HG03139 (cell line): ENCODE measurements around the gene VANGL2.

Experiments used
- ATAC-seq: cut with Tn5 transposase; IDR thresholded peaks from one replicate; pipeline ENCODE4 v1.9.1; 2021; ENCODE audit not compliant: unreplicated experiment

Gene VANGL2

DNA sequence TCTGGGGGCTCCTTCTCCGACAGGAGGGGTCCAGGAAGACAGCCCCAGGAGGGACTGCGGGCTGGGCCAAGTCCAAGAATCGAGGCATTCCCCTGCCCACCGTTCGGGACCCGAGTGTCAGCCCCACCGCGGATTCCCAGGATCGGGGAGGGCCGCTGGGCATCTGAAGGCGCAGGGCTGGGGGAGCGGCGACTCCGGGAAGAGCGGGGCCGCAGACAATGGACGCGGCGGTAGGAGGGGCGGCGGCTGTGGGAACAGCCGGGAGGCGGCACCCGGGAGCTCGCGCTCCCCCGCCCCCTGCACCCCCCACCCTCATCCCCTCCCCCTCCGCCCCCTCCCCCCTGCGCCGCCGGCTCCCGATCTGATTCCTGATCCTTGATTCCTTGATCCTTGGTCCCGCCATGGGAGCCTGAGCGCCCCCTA, at the start of gene VANGL2:
TSS of gene VANGL2 (plus strand) at position 342 of the 423 bp plus-strand sequence. CDS start 15,274 bp downstream, outside the sequence.
- ATAC-seq: no peak

DNA sequence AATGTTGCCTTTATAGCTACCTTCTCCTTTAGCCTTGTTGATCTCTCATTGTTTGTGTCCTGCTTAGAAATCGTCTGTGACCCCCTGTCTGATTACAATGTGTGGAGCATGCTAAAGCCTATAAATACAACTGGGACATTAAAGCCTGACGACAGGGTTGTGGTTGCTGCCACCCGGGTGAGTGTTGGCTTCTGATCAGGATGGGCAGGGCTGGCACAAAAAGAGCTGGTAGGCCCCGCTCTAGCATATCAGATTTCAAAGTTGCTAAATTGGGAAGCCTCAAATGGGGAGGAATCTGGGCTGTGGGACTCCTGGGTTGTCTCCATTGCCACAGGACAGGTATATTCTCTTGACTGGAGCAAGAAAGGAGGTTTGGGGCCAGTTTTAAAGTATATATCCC, 48.7 kb upstream of the VANGL2 start:
- ATAC-seq: no peak

DNA sequence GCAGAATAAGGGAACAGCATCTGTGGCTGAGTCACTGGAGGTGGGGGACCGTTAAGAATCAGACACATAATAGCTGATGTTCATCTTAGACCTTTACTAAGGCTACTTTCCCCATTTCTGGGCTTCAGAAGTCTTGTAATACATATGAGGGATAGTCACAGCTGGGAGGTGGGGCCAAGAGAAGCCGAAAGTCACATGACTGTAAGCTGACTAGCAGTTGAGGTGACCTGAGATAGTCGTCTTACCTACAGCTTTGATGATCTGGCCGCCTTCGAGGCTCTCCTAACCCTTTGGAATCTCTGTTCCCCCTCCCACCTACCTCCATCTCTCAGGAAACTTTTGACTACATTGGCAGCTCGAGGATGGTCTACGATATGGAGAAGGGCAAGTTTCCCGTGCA, 47.8 kb upstream of the VANGL2 start:
- ATAC-seq: no peak

DNA sequence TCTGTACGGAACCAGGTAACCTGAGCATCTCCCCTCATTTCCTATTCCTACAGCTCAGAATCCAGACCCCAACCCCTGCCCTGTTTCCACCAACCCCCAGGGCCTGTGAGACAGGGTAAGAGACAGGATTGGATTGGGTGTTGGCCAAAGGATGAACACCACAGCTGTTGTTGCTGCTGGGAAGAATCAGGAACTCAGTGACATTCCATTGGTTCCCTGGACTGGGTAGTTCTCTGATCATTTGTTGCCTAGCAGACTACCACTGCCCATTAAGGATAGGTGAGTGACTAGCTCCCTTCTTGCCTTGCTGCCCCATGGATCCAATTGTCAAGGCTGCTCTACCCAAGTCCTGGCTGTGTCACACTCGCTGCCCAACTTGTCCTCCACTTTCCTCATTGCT, 47.1 kb upstream of the VANGL2 start:
- no peak for ATAC-seq

DNA sequence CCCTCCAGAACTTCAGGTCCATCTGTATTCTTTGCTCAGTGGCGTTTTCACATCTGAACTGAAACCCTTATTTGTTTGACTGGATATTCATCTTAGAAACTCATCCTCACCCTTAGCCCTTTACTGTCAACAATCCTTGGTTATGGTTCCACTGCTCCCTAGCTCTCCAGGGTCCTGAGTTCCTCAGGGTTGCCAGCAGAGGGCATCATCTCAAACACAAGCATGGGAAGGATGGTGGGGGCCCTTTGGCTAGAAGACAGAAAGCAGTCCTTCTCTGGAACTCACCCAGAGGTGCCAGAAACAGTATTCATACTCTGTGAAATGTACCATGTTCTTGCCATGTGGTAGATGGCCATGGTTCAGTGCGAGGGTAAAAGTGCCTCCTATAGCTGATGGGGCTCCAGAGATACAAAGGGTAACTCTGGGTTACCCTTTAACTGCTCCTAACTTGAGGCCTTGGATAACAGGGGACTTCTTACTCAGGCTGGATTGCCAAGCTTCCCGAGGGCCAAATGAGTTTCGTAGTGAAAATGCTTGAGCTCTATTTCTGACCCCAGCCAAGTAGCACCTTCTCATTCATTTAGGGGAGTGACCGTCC, 45.9 kb upstream of the VANGL2 start:
- ATAC-seq: no peak

DNA sequence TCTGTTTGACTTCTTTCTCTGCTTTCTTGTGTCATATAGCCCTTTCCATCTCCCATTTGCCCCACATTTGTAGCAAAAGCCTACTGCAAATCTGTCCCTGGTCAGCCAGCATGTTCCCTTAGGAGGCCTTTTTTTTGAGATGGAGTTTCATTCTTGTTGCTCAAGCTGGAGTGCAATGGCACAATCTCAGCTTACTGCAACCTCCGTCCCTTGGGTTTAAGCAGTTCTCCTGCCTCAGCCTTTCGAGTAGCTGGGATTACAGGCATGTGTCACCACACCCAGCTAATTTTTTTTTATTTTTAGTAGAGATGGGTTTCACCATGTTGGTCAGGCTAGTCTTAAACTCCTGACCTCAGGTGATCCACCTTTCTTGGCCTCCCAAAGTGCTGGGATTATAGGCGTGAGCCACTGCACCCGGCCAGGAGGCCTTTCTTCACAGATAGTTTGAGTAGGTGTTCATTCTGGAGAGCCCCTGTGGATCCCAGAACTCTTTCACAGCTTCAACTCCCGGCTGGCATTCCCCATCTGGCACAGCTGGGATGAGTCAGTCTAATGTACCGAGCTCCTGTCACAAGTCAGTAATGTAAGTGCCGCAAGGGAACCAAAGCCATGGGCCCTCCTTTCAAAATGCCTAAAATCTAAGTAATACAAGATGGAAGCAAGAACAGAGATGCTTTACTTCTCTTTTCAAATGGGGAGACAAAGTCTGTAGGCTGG, 42.9 kb upstream of the VANGL2 start:
- no peak for ATAC-seq

DNA sequence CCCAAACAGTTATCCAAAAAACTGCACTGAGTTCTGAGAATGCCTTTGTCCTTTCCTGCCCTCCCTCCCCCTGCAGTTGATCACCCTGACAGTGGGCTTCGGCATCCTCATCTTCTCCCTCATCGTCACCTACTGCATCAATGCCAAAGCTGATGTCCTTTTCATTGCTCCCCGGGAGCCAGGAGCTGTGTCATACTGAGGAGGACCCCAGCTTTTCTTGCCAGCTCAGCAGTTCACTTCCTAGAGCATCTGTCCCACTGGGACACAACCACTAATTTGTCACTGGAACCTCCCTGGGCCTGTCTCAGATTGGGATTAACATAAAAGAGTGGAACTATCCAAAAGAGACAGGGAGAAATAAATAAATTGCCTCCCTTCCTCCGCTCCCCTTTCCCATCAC, 42.3 kb upstream of the VANGL2 start:
- ATAC-seq: no peak

DNA sequence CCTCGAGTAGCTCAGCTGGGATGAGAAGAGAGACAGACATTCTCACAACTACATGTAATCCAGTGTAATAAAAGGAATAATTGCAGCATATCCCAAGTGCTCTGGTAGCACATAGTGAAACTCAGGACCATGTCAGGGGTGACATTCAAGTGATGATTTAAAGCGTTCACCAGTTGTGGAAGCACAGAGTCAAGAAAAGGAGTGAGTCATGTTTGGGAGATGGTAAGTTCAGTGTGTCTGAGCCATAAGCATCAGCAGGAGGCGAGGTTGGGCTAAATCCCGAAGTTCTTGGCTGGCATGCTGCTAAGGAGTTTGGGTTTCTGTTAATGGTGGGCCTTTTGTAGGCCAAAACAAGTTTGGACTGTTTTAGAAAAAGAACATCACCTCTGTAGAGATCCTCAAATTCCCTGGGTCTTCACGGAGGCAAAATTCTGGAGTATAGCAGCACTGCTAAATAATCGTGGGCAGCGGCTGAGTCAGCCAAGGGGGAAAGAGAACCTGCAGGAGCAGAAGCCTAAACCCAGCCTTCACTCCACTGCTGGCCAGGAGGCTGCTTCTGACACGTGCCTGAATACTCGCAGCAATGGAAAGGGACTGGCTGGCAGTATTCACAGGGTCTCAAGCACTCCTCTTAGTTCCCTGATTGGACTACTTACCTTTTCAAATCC, 40.7 kb upstream of the VANGL2 start:
- no peak for ATAC-seq

DNA sequence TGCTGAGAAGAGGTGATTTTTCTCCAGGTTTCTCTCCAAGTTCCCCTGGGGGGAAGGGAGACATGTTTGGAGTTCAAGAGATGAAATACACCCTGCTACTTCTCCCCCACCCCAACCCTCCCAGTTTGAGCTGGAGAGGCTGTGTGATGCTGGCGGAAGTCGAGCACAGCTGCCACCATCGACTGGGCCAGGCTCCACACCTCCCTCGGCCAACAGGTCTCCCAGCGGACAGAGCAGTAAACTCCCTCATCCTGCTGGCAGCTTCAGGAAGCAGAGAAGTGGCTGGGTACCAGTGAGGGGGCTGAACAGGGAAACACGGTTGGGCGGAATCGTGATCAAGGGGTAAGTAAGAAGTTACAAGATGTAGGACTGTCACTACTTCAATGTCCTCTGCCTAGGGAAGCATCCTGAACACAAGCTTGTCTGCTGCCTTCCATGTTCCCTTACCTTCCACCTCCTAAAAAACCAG, 40.1 kb upstream of the VANGL2 start:
- no peak for ATAC-seq

DNA sequence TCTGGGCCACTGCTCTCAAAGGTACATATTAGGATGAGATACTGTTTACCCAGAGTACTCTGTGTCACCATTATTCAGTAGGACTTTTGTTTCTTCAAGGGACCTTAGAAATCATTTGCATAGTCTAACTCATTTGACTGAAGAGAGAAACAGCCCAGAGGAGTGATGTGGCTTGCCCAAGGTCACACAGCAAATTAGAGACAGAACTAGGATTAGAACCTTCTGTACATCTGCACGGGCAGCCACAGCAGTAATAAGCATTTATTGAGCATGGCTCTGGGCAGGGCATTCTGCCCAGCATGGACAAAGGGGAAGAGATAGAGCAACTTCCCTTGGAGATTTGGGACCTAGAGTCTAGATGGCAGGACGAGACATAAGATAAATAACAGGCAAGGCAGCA, 39.2 kb upstream of the VANGL2 start:
- no peak for ATAC-seq

DNA sequence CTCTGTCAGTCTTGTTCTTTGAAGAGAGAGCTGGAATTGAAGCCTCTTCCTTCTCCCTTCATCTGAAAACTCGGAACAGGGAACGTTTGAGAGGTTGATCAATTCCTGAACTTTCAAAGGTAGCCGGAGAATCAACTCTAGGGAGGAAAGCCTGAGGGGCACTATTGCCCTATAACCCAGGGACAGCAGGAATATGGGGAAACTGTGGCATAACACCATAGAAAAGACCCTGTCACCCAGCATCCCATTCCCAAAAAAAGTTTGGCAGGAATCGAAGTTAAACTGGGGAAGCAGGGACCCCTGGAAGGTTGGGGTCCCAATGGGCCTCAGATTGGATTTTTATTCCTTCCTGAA, 38.6 kb upstream of the VANGL2 start:
- no peak for ATAC-seq

DNA sequence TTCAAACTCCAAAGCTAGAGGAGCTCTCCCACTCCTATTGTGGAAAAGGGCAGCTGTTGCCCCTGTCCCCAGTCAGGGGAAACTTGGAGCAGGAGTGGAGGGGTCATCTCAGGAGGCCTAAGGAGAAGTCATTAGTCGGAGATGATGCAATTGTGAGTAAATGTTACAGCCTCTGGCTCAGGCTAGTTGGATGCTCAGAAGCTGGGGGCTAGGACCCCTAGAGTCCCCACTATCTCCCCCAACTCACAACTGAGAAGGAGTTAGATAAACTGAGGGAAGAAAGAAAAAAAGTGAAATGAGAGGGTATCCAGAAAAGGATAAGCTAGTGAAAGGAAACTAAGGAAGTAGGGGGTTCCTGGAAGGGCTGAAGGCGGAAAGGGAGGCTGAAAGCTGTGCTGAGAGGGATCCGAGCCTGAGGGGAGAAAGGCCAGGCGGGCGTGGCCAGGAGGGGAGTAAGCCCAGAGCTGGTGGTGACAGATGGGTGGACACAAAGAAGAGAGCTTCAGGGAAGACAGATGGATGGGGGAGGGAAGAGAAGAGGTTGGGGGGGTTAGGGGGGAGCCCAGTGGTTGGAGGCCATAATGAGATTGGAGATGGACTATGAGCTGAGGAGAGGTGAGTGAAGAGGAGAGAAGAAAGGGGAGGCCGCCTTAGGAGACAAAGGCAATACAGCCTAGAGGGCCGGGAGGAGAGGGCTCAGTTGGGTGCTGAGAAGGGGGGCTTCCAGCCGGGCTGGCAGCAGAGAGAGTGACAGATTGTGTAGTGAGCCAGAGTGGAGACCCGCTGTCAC, 38.0 kb upstream of the VANGL2 start:
- ATAC-seq: no peak

DNA sequence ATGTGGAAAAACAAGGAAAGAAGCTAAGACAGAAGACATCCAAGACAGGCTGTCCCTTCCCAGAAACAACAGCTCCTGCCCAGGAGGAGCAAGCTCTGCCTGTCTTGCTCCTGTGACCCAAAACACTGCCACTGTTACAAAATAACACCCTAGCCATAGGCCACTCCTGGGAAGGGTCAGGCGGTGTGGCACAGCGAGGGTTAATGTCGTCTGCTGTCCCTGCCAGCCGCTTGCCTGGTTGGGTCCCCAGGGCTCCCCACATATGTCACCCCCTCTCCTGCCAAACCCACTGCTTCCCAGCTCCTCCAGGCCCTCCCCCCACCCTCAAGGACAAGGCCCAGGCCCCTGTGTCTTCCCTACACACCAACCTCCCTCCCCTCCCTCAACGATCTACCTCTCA, 37.4 kb upstream of the VANGL2 start:
- ATAC-seq: no peak

DNA sequence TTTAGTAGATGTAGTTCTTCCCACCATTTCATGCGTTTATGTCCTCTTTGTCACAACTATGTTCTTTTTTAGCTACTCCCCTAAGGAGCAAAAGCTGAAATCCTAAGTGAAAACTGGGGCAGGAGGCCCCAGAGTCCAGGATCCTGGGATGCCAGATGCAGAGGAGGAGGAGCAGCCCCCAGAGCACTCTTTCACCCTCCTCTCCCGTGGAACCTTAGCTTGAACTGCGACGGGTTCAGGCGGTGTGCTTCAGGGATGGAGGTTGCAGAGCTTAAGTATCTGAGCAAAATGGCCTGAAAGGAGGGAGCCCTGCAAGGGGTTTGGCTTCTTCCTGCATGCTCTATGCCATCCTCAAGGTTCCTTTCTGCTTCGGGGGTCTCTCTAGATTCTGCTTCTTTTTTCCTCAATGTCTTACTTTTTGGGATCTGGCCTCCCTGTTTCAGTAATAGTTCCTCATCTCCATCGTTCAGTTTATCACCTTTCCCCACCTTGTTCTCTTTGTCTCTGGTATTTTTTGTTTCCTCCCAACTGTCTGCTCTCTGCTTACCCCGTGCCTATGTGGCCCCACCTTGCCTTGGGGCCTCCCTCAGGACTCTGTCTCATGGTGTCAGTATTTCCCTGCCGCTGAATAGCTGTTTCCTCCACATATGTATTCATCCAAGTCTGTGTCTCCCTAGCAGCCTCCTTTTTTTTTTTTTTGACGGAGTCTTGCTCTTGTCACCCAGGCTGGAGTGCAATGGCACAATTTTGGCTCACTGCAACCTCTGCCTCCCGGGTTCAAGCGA, 36.2 kb upstream of the VANGL2 start:
- no peak for ATAC-seq

DNA sequence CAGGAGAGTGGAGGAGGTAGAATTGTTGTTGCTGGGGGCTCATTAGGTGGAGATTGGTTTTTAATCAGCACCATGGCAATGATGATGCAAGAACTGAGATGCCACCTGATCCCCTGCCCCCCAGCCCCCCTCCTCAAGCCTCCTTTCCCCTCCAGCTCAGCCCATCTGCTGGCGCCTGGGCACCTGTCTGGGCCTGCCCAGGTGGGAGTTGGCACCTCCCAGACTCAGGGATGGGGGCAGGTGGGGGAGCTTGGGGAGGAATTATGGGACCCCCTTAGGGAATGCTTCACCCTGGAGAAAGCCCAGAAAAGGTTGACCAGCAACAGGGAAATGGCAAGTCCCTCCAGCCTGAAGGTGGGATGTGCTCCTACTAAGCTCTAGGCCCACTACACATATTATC, 35.0 kb upstream of the VANGL2 start:
- no peak for ATAC-seq

DNA sequence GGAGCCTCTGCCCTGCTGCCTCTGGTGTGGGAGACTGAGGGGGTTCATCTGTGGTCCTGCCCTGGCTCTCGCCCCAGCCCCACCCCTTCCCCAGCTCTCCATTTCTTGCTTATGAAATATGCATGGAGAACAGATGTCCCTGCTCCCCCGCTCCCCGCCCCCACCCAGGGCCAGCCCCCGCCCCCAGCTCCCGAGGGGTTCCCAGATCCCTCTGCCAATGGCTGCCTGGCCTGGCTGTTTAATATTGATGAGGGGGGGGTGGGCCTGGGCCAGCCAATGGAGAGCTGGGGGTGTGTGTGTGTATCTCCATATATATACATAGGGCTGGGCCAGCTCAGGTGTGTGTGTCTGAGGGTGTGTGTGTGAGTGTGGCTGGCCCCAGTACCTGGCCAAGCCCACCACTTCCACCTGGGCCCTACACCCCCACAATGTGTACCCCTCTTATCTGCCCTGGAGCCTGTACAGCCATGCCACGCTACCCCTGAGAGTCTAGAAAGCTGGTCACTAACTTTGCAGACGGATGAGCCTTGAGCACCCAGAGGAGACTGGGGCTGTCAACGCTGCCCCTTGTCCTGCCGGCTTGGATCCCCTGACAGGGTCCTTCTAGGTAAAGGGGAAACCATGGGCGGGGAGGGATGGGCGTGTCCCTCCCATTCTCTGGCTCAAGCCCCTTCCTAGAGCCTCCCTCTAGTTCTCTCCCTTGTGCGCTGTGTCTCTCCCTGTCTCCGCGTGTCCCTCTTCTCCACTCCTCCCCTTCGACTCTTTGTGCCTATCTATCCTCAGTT, 33.4 kb upstream of the VANGL2 start, which contains the start of gene NHLH1:
TSS of gene NHLH1 (plus strand) at position 341 of the 785 bp plus-strand sequence. CDS start 3,661 bp downstream, outside the sequence.
- ATAC-seq: no peak

DNA sequence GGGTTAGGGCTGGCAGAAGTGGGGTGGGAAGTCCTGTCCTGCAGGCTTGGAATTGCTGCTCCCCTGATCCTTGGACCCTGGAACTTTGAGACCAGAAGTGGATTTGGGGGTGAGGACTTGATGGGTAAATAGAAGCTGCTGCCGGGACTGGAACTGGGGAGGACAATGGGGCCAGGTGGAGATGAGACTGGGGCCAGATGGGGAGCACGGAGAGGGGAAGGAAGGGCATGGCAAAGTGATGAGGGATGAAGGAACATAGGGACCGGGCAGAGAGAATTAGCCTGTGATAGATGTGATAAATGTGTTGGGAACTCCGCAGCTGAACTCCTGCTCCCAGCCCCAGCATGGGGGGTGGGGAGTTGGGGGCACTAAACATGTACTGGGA, 32.9 kb upstream of the VANGL2 start:
- ATAC-seq: no peak

DNA sequence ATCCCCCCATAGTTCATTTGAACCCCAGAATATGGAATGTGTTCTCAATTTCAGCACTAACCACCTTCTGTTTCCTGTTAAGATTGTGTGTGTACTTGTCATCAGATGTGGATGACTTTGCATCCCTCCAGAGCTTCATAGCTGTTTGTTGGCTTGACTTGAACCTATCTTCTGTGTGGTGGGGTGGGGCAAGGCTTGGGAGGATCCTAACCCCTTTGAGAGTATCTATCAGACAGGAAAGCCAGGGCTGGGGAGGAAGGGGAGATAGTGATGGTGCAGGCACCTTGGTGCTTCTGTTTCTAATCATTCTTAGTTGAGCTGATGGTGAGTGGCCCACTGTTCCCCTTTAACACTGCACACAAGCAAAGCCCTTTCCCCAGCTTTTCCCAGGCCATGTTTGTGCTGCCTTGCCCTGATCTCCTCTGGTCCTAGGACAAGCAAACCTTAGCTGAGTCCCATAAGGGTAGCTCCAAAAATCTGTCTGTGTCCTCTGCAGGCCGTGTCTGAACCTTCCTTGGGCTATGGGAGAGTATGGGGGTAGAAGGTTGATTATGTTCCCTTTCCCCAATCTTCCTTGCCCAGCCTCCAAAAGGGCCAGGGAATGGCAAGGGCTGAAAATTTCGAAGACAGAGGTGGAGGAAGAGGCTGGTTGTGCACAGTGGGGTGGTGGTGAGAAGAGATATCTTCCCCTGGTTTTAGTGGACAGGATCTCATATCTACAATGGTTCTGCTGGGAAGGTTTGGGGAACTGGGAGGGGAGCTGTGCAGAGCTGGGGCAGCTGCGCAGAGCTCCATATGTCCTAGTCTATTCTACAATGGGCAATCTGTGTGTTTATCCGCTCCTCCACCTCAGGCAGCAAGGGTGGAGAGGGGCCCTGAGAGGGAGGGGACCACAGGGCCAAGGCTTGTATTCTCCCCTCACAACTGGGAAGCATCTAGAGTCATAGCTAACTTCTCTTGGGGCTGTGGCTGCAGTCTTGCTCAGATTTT, 32.1 kb upstream of the VANGL2 start:
- no peak for ATAC-seq

DNA sequence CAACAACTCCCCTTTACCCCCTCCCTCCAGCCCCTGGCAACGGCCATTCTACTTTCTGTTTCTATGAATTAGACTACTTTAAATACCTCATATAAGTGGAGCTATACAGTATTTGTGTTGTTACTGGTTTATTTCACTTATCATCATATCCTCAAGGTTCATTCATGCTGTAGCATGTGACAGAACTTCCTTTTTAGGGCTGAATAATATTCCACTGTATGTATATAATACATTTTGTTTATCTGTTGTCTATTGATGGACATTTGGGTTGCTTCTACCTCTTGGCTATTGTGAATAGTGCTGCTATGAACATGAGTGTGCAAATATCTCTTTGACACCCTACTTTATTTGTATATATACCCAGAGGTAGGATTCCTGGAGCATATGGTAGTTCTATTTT, 31.3 kb upstream of the VANGL2 start:
- ATAC-seq: no peak
